RWPE2 (cell line): Measurements from ENCODE around the gene DCHS1.

Experiments used
- ATAC-seq: fragments of 200-7000 bp; cut with Tn5 transposase; 3 replicates; pipeline ENCODE4 v1.9.1; 2021; ENCODE audit warnings: low read depth
- DNase-seq: peaks from one replicate; pipeline ENCODE4 v3.0.0-alpha.2; 2020; ENCODE audit warnings: low spot score
- H3K27ac ChIP-seq: fragments of 450-650 bp; 2 replicates; pipeline ENCODE4 v1.5.1; 2017; ENCODE audit warnings: mild to moderate bottlenecking; ENCODE audit not compliant: poor library complexity, severe bottlenecking
- H3K27me3 ChIP-seq: fragments of 250-450 bp; sonication (Bioruptor Pico); 2 replicates; pipeline ENCODE4 v1.5.1; 2021; ENCODE audit warnings: mild to moderate bottlenecking, moderate library complexity; ENCODE audit not compliant: insufficient read depth, poor library complexity, severe bottlenecking
- H3K36me3 ChIP-seq: fragments of 250-450 bp; sonication (Bioruptor Pico); 2 replicates; pipeline ENCODE4 v1.5.1; 2020; ENCODE audit warnings: low read depth, mild to moderate bottlenecking, moderate library complexity
- H3K4me1 ChIP-seq: fragments of 250-450 bp; sonication (Bioruptor Pico); 2 replicates; pipeline ENCODE4 v1.5.1; 2021; ENCODE audit warnings: mild to moderate bottlenecking, moderate library complexity; ENCODE audit not compliant: insufficient read depth, poor library complexity, severe bottlenecking
- H3K4me3 ChIP-seq: fragments of 250-450 bp; sonication (Bioruptor Pico); 2 replicates; pipeline ENCODE4 v1.5.1; 2021; ENCODE audit warnings: mild to moderate bottlenecking, moderate library complexity; ENCODE audit not compliant: severe bottlenecking
- H3K9me3 ChIP-seq: fragments of 250-450 bp; sonication (Bioruptor Pico); 2 replicates; pipeline ENCODE4 v1.5.1; 2021; ENCODE audit warnings: mild to moderate bottlenecking, moderate library complexity; ENCODE audit not compliant: severe bottlenecking
- TF ChIP-seq, protein P1 (sequence below): fragments of 450-650 bp; IDR thresholded peaks from one replicate; pipeline ENCODE4 v1.5.1; 2017; ENCODE audit warnings: mild to moderate bottlenecking, moderate library complexity; ENCODE audit not compliant: poor library complexity, severe bottlenecking

Gene DCHS1

DNA sequence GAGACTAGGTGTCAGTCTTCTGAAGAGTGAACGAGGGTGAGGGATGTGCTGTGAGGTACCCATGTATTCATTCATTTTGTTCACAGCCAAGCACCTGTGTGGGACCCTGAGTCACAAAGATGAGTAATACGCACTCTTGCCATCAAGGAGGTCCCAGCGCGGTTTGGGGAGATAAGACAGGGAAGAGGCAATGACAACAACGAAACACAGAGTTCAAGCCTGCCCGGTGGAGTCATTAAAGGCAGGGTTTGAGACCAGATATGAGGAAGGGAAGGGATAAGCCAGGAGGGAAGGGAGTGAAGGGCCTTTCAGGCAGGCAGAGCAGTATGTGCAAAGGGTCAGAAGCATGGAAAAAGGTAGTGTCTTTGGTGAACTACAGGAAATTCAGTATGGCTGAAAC lies 4.6 kb downstream of the DCHS1 start:
- DNase-seq (no peak), ATAC-seq (no peak)
- Histone ChIP-seq H3K4me3 (no peak overlapping the region), H3K27ac (no peak overlapping the region), H3K9me3 (no peaks in the 10 kb centered on the region), H3K36me3 (no peaks in the 10 kb centered on the region), H3K4me1 (no peaks in the 10 kb centered on the region), H3K27me3 (peaks cover 20% of the 10 kb centered on the region)
- TF ChIP-seq, protein P1, sequence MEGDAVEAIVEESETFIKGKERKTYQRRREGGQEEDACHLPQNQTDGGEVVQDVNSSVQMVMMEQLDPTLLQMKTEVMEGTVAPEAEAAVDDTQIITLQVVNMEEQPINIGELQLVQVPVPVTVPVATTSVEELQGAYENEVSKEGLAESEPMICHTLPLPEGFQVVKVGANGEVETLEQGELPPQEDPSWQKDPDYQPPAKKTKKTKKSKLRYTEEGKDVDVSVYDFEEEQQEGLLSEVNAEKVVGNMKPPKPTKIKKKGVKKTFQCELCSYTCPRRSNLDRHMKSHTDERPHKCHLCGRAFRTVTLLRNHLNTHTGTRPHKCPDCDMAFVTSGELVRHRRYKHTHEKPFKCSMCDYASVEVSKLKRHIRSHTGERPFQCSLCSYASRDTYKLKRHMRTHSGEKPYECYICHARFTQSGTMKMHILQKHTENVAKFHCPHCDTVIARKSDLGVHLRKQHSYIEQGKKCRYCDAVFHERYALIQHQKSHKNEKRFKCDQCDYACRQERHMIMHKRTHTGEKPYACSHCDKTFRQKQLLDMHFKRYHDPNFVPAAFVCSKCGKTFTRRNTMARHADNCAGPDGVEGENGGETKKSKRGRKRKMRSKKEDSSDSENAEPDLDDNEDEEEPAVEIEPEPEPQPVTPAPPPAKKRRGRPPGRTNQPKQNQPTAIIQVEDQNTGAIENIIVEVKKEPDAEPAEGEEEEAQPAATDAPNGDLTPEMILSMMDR, result no peak

DNA sequence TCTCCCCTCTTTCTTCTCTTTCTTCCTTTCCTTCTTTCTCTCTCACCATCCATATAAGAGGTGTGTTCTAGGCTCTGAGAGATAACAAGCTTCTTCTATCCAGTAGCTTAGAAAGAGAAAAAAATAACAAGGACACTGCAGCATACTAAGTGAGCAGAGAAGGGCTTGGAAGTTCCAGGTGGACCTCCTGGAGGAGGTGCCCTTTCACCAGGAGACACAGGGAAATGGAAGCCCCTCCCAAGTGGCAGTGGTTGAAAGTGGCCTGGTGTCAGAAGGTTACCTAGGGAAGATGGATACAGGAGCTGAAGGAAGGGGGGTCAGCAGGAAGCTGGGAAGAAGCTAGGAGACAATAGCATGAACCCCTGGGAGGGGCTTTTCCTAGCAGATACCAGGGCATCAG lies 5.5 kb downstream of the DCHS1 start:
- Histone ChIP-seq H3K27ac (no peak overlapping the region), H3K4me1 (no peaks in the 10 kb centered on the region), H3K36me3 (no peaks in the 10 kb centered on the region), H3K27me3 (peaks cover 18% of the 10 kb centered on the region), H3K9me3 (no peaks in the 10 kb centered on the region), H3K4me3 (no peak overlapping the region)
- ATAC-seq (no peak), DNase-seq (no peak)
- TF ChIP-seq, protein P1, result no peak

DNA sequence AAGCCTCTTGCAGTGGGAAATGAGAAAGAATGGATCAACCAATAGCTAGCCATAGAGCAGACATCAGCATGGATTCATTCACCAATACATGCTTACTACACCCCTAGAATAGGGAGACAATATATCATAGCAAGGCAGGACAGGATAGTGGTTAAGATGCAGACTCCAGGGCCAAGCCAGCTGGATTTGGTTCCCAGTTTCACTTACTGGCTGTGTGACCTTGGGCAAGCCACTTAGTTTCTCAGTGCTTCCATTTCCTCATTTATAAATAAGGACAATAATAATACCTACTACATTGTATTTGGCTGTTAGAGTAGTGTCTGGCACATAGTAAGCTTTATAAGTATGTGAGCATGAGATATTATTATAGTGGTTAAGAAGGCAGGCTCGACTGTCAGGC lies 7.1 kb downstream of the DCHS1 start:
- H3K9me3 ChIP-seq, result no peaks in the 10 kb centered on the region
- ATAC-seq, result no peak
- no peak for DNase-seq
- no peak overlapping the region for H3K27ac ChIP-seq
- H3K36me3 ChIP-seq, result no peaks in the 10 kb centered on the region
- TF ChIP-seq, protein P1, result no peak
- no peak overlapping the region for H3K4me3 ChIP-seq
- no peaks in the 10 kb centered on the region for H3K4me1 ChIP-seq
- H3K27me3 ChIP-seq, result peaks cover 5% of the 10 kb centered on the region

DNA sequence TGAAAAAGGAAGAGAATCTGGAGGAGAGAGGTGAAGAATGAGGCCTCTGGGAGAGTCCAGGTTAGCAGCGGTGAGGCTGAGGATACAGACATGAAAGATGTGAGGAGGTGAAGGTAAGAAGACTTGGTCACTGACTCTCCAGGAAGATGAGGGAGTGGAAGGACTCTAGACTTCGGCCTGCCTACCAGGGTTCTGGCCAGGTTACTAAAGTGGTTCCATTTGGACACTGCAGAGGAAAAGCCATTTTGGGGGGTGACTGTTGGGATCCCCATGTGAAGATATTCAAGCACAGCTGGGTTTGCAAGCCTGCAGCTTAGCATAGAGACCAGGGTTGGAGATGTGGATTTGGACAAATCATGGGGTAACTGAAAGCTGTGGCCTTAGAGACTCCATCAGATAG lies 7.8 kb downstream of the DCHS1 start:
- H3K9me3 ChIP-seq, result no peaks in the 10 kb centered on the region
- TF ChIP-seq, protein P1, result no peak
- no peak for ATAC-seq
- no peaks in the 10 kb centered on the region for H3K36me3 ChIP-seq
- H3K27ac ChIP-seq, result no peak overlapping the region
- no peaks in the 10 kb centered on the region for H3K4me1 ChIP-seq
- DNase-seq, result no peak
- H3K4me3 ChIP-seq, result no peak overlapping the region
- peaks cover 5% of the 10 kb centered on the region for H3K27me3 ChIP-seq

DNA sequence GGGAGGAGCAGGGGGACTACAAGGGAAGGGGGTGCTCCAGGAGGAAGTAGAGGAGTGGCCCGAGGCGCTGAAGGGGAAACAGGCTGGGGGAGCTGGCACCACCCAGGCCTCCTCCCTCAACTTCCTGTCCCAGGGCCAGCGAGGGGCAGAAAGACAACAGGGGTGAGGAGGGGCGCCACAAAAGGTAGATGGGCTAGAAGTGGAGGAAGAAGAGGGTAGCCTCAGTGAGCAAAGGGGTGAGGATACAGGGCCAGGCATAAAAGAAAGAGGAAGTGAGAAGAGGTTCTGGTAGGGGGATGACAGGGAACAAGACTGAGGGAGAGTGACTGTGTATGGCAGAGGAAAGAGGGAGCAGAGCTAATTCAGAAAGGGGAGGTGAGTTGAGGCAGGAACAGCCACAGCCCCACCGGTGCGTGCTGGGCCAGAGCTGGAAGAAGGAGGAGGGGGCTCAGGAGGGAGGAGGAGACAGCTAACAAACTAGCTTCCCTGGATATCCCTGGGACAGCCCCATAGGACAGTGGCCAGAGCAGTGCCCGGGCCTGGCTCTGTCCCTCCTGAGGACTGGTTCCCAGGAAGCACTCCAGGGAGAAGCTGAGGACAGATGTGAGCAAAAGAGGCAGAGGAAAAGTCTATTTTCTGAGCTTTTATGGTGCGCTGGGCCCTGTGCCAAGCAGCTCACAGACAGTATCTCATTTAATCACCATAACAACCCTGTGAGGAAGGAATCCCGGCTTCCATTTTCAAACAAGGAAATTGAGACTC lies 8.5 kb downstream of the DCHS1 start:
- Histone ChIP-seq H3K9me3 (no peaks in the 10 kb centered on the region), H3K36me3 (no peaks in the 10 kb centered on the region), H3K27ac (no peak overlapping the region), H3K4me1 (no peaks in the 10 kb centered on the region), H3K4me3 (no peak overlapping the region), H3K27me3 (peaks cover 5% of the 10 kb centered on the region)
- TF ChIP-seq, protein P1, result no peak
- ATAC-seq (no peak), DNase-seq (no peak)
